IgD-negative memory B cell (primary cell): ENCODE measurements around the gene PAIP1. TPM values are rescaled to one million over a fixed set of nuclear protein-coding genes. Genes with fewer than 3 reads are reported as not detected.

ENCODE experiments used
- polyA plus RNA-seq: library from polyadenylated mRNA; unstranded; fragments of 300-500 nt; fragmentation: Illumina TruSeq; gene quantifications from one replicate; pipeline ENCODE4 v1.2.3, GENCODE V29; 2021

Gene PAIP1
- polyA plus RNA-seq, 1 donor from 2014 or later: 35.8 TPM

Other genes starting within 250 kb of the PAIP1 start
- 11.7 TPM for gene HMGCS1, start 243.7 kb downstream of the PAIP1 start, polyA plus RNA-seq
- 13.1 TPM for gene CCL28, start 144.7 kb downstream of the PAIP1 start, polyA plus RNA-seq
- 21.2 TPM for gene TMEM267, start 73.2 kb downstream of the PAIP1 start, polyA plus RNA-seq
- gene C5orf34, start 41.9 kb downstream of the PAIP1 start, polyA plus RNA-seq: 0.74 TPM
- 37.3 TPM for gene NNT, start 46.1 kb upstream of the PAIP1 start, polyA plus RNA-seq